HG03066 (cell line): ENCODE data around the gene WDR70.
"Not testable (repeated sequence)": the region's sequence is repeated elsewhere in the genome, so short reads cannot be mapped to it uniquely, and the experiment has no call there.

Source experiments
- ATAC-seq: cut with Tn5 transposase; IDR thresholded peaks from one replicate; pipeline ENCODE4 v1.9.1; 2021; ENCODE audit warnings: low read depth; ENCODE audit not compliant: unreplicated experiment

Gene WDR70

DNA sequence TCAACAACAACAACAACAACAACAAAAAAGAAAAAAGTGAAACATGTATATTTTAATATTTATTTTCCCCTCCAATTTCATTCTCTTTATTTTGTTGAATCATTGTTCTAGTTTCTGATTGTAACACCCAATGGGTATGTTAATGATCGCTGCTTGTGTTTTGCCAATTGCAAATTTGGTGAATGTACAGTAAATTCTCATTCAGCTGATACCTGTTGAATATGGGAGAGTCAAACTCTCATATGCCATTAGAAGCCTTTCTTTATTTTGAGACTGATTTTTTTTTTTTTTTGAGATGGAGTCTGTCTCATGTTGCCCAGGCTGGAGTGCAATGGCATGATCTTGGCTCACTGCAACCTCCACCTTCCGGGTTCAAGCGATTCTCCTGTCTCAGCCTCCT lies 72.9 kb downstream of the WDR70 start:
- ATAC-seq: not testable (repeated sequence)

DNA sequence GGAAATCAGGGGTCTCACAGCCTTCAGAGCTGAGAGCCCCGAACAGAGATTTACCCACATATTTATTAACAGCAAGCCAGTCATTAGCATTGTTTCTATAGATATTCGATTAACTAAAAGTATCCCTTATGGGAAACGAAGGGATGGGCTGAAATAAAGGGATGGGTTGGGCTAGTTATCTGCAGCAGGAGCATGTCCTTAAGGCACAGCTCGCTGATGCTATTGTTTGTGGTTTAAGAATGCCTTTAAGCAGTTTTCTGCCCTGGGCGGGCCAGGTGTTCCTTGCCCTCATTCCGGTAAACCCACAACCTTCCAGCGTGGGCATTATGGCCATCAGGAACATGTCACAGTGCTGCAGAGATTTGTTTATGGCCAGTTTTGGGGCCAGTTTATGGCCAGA lies 74.1 kb downstream of the WDR70 start:
- not testable (repeated sequence) for ATAC-seq

DNA sequence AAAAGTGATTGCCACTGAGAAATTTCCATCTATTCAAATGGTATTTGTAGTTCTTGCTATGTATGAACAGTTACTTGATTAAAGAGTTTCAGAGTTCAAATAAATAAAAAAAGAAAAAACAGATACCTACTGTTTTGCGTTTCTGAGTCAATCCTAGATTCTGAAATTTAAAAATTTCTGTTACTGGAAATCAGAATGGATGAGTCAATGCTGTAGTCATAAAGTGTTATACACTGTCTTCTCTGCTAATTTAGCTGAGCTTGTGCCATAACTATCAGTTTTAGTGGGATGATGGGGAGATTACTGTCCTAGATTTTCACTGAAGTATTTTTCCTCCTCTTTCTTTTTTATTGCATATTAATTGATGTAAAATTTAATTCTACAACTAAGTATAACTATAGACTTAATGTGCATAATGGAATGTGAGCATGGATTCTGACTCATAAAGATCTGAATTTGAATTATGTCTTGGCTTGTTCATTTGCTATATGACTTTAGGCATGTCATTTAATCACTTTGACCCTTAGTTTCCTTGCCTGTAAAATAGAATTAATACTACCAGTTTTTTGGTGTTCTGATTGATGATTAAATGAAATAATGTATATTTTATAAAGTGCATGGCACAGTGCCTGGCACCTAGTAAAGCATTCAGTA lies 75.4 kb downstream of the WDR70 start:
- ATAC-seq: not testable (repeated sequence)

DNA sequence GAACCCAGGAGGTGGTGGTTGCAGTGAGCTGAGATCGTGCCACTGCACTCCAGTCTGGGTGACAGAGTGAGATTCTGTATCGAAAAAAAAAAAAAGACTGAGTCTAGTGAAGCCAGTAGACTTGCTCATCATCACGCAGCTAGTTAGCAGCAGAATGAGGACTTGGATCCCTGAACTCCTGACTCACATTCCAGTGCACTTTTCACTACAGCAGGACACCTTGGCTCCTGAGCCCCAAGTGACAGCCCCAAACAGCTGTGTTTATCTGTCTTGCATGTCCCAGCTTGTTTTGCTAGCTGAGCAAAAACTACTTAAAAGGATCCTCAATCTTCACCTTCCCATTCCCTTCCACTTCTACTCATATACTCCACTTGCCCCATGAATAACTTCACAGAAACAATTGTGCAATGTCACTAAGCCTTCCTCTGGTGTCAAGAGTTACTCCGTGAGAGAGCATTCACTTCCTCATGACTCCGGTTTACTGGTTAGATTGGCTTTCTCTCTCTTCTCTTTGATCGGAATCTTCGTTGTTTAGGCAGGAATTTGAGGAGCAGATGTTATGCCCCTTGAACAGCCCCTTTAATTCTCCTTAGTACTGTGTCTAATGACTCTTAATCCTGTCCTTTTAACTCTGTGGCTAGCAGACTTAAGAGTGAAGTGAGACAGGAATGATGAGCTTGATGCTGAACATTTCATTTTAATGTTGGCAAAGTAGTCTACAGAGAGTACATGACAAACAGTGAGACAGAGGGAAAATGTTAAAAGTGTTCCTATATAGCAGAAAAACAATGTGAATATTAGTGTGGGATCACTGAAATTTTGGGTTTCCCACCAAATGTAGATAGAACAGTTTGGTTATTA lies 84.3 kb downstream of the WDR70 start:
- ATAC-seq: not testable (repeated sequence)

DNA sequence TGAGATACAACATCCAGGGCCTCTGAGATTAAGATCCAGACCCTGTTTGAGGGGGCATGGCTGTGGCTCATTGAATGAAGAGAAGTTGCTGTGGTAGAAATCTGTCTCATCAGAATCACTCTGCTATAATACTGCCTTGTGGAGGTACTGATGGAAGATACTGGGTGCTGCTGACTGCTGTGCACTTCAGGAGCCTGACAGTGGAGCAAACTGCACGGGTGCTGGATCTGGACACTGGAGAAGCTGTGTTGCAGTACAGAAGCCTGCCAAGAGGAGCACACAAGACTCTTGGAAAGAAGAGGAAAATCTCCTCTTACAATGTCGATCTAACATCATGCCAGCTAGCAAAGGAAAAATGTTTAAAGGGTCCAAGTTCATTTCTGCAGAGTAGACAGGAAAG lies 85.5 kb downstream of the WDR70 start:
- ATAC-seq: not testable (repeated sequence)

DNA sequence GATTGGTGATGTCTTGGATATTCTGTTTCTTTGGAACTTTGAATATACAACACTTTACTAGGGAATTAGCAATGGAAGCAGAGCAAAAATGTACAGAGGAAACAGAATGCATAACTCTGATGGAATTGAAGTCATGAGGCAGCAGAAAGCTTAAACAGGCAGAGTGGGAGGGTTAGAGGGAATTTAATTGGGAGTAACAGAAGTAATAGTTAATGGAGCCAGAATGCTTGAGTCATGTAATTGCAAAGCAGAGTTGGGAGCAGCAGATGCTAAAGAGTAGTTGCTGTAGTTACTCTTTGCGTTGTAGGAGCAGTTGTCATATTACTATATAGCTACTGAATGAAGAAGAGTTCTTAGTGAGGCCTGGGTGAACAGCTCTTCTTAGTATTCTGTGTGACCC lies 90.3 kb downstream of the WDR70 start:
- not testable (repeated sequence) for ATAC-seq

DNA sequence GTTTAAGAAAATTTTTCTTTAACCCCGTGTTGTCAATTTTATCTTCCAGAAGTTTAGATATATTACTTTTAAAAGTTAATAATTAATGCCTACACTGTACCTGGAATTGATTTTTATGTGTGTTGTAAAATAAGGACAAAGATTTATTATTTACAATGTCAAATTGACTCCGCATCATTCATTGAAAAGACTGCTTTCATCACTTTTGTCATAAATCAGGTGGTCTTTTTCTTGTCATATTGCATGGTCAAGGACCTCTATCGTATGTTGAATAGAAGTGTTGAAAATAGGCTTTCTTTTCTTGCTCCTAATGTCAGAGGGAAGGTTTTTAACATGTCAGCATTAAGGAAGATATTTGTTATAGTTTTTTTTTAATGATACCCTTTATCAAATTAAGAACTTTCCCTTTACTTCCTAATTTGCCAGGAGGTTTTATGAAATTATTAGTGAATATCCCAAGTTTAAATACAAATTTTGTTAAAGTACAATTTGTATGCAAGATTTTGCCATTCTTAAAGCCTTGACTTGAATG lies 92.6 kb downstream of the WDR70 start:
- no peak for ATAC-seq

DNA sequence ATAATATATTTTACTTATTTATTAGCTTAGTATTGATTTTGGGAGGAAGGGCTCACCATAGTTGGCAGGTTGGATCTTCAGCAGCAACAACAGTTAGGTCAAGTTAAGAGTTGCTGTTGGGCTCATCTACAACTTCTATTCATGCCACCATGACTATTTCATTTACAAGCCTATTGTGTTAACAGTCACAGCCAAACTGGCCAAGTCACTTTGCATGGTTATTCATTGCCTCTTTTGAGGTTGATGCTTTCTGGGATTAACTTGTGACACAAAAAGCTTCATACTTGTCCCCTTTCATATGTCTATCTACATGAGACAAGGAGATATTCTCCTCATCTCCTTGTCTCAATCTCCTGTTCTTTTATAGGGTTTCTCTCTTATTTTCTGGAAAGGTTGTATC lies 98.3 kb downstream of the WDR70 start:
- ATAC-seq: no peak

DNA sequence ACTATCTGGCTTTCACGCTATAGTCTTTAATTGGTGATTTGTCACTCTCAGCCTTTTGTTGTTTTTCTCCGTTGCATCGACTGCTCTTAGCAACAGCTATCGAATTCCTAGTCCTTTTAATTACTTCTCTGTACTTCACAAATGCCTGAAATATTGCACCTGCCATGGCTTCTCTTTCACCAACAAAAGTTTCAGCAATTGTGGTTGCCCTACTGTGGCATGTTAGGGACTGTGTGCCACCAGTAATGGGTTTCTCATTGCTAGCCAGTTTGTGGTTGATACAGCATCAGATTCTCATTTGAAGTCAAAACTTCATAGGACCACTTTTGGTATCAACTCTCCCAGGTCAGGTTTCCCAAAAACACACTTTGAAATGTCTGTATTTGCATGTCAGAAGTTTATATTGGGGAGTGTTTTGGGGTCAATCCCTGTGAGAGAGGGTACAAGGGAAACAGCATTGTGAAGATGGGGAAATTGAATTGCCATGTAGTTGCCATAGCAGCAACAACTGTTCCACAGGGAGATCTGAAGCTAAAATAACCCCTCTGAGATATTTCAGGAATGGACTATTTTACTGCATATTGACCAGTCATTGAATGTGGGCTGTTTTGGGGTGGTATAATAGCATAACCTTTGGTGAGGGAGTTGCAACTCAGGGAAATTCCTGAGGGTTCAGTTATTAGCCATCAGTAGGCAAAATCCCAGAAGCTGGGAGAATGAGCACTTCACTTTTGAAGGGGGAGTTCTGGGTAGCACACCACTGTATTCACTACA lies 99.2 kb downstream of the WDR70 start:
- ATAC-seq: no peak

DNA sequence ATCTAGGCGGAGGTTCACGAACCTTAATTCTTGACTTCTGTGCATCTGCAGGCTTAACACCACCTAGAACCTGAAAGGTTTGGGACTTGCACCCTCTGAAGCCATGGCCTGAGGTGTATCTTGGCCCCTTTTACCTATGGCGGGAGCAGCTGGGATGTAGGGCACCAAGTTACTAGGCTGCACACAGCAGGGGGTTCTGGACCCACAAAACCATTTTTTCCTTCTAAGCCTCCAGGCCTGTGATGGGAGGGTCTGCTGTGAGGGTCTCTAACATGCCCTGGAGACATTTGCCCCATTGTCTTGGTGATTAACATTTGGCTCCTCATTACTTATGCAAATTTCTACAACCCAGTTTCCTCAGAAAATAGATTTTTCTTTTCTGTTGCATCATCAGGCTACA lies 102.3 kb downstream of the WDR70 start:
- not testable (repeated sequence) for ATAC-seq

DNA sequence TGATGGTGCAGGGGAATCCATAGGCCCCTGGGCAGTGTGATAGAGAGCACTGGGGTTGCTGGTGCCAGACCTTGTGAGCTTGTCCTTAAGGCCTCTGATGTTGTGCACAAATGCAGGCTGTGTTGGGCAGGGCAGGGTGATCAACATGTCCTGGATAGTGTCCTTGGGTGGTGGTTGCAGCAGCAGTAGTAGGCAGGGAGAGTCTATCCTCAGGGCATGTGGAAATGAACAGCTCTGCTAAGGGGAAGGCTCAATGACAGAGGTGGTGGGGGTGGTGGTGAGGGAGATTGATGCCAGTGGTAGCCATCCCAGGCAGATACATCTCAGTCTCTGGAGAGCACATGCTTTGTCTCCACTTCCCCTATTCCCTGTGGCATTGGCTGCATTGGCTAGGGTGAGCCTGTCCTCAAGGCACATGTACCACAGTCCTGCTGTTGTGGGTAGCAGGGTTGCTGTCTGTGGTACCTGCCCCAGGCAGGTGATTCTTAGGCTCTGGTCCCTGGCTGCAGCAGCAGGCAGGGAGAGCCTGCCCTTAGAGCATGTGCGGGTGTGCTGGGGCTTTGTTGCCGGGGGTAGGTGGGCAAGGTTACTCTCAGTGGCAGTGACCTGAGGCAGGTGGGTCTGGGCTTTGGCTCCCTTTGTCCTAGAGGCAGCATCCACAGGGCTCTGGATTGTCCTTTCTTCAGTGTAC lies 111.1 kb downstream of the WDR70 start:
- ATAC-seq: no peak

DNA sequence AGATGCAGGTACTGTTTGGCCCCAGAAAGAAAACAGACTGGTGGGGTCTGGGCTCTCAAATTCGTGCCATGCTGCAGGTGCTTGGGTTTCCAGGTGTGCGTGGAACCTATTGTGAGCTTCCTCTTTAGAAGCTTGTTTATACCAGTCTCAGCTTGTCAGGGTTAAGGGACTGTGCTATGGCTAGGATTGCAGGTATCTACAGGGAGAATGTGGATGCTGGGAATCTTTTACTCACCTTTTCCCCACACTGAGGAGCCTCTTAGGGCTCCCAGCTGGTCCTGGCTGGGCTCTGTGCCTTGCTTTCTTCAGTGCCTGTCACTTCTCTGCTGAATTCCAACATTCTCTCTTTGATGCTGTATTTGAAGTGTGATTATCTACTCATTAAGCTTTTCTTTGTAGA lies 111.8 kb downstream of the WDR70 start:
- ATAC-seq: no peak

DNA sequence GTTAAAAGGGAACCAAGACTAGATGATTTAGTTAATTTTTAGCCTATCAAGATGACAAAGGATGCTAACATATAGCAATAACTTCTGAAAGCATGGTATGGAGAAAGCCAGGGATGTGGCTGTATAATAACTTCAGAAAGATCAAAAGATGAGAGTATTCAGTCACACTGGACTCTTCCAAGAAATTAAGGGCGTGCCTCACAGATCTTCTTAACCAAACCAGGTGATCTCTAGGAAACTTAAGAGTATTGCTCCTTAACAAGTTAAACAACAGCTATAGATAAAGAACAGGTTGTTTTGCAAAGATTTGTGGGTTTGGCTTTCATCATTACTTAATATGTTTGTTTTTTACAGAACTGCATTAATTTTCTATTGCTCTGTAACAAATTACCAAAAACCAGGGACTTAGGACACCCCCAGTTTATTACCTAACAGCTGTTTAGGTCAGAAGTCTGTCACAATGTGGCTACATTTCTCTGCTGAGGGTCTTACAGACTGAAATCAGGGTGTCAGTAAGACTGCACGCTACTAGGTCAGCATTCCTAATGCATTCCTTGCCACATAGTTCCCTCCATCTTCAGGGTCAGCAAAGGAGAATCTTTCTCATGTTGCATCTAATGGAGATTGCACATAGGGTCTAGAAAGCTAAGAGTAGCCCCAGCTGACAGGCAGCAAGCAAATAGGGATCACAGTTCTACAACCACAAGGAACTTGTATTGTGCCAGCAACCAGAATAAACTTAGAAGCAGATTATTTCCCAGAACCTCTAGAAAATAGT lies 113.8 kb downstream of the WDR70 start:
- ATAC-seq: no peak

DNA sequence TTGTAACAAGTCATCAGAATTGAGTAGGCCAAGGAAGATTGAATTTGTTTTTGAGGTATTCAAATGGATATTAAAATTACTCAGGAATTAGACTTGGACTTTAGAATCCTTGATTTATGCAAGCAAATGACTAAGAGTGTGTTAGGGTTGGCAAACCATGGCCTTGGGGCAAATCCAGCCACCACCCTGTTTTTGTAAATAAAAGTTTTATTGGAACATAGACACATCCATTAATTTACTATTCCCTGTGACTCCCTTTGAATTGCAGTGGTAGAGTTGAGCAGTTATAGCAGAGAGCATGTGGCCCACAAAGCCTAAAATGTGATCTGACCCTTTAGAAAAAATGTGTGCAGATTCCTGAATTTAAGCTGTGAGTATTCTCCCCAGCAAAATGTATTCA lies 115.6 kb downstream of the WDR70 start:
- no peak for ATAC-seq

DNA sequence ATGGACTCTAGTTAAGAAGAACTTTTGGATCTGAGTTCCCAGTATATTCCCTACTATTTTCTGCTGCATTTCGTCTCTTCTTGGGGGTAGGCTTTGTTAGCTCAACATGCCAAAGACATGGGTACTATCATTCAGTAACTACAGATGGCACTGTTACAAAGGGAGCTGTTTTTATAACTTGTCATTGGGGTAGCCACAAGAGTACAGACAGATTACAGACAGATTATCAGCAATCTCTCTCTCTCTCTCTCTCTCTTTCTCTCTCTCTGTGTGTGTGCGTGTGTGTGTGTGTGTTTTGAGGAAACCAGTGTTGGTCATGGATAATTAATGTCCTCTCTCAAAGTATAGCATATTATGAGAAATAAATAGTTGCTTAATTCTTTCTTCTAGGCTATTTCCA lies 116.1 kb downstream of the WDR70 start:
- no peak for ATAC-seq

DNA sequence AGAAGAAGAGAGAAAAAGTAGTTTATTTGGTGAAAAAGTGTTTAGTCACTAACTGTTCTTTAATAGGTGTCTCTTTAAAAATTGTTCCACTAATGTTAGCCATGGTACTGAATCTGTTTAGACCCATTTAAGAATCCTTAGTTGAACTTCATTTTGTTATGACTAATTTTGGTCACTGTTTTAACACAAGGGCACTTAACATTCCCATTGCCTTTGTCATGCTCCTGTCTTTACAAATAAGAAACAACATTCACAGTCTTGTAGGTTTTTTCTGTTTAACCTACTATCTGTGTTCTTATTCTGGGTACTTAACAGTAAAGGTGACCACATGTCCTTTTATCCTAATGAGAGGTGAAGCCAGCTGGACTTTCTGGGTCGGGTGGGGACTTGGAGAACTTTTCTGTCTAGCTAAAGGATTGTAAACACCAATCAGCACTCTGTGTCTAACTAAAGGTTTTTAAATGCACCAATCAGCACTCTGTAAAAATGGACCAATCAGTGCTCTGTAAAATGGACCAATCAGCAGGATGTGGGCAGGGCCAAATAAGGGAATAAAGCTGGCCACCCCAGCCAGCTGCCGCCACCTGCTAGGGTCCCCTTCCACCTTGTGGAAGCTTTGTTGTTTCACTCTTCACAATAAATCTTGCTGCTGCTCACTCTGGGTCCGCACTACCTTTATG lies 116.7 kb downstream of the WDR70 start:
- no peak for ATAC-seq

DNA sequence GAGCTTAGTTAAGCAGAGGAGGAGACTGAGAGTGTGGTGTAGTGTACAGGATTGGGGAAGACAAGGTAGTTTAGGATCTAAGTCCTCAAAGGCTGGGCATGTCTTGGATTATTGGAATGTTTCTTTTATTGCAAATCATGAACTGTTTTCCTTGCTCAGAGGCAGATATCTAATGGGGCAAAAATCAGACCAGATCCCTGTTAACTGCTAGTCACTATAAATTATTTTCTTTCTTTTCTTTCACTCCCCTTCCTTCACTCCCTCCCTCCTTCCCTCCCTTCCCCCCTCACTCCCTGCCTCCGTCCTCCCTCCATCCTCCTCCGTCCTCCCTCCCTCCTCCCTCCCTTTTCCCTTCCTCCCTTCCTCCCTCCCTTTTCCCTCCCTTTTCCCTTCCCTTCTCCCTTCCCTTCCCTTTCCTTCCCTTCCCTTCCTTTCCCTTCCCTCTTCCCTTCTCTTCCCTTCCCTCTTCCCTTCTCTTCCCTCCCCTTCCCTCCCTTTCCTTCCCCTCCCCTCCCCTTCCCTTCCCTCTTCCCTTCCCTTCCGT lies 117.9 kb downstream of the WDR70 start:
- ATAC-seq: no peak

DNA sequence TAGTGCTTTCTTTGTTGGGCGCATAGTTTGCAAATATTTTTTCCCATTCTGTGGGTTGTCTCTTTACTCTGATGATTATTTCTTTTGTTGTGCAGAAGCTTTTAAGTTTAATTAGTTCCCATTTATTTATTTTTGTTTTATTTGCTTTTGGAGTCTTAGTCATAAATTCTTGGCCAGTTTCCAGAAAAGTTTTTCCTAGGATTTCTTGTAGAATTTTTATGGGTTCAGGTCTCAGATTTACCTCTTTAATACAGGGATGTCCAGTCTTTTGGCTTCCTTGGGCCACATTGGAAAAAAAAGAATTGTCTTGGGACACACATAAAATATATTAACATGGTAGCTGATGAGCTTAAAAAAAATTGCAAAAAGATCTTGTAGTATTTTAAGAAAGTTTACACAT lies 122.0 kb downstream of the WDR70 start:
- no peak for ATAC-seq

DNA sequence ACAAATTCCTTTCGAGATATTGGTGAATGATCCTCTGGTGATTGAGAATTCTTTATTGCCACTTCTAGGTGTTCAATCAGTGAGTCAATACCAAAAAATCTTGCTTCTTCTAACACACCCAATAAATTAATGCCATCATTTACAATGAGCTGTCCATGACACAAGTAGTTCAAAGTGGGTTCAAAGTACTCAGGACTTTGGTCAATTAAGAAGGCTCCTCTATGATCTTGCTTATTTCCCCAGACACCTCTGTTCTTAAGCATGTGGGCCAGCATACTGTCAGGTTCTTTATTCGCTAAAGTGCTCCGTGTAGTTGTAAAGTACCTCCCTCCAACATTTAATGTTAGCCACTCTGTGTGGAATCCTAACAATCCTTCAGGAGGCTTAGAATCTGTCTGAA lies 127.1 kb downstream of the WDR70 start:
- no peak for ATAC-seq
